Fibroblast of lung (primary cell): ENCODE measurements around the gene CYTH4. TPM values are rescaled to one million over a fixed set of nuclear protein-coding genes. Genes with fewer than 3 reads are reported as not detected.

ENCODE experiments used
- DNase-seq, 2 donors: peaks; one replicate each; pipeline versions ENCODE4 v3.0.0 to v3.0.0-alpha.2; 2010; ENCODE audit warnings: low read depth in 2 of 2
- H2AFZ ChIP-seq: 2 replicates; pipeline ENCODE4 v1.5.1; 2012; ENCODE audit warnings: low read length, control low read depth, inconsistent platforms
- H3K27ac ChIP-seq: 2 replicates; pipeline ENCODE4 v1.5.1; 2011; ENCODE audit warnings: low read length, control low read depth; ENCODE audit not compliant: insufficient read depth
- H3K27me3 ChIP-seq: 2 replicates; pipeline ENCODE4 v1.5.1; 2011; ENCODE audit warnings: mild to moderate bottlenecking, low read length; ENCODE audit not compliant: control insufficient read depth, insufficient read depth
- H3K36me3 ChIP-seq: 2 replicates; pipeline ENCODE4 v1.5.1; 2011; ENCODE audit warnings: low read length; ENCODE audit not compliant: control insufficient read depth, insufficient read depth
- H3K4me1 ChIP-seq: 2 replicates; pipeline ENCODE4 v1.5.1; 2011; ENCODE audit warnings: low read length; ENCODE audit not compliant: control insufficient read depth, insufficient read depth; ENCODE audit errors: extremely low read depth
- H3K4me2 ChIP-seq: 2 replicates; pipeline ENCODE4 v1.5.1; 2011; ENCODE audit warnings: low read length, control low read depth; ENCODE audit not compliant: insufficient read depth; ENCODE audit errors: extremely low read depth
- H3K4me3 ChIP-seq, 4 experiments: fragments of 200-600 bp in 1 of 4; sonication (generic) in 1 of 4; replicated peaks in 1 of 4; 2 replicates each; pipeline ENCODE4 v1.5.1; 2011 to 2016; ENCODE audit warnings: low read length in 4 of 4, low read depth in 3 of 4, mild to moderate bottlenecking in 3 of 4, control low read depth in 2 of 4, inconsistent platforms in 1 of 4, mixed read lengths in 1 of 4; ENCODE audit not compliant: insufficient read depth in 1 of 4; ENCODE audit errors: control extremely low read depth in 1 of 4
- H3K79me2 ChIP-seq: 2 replicates; pipeline ENCODE4 v1.5.1; 2012; ENCODE audit warnings: mild to moderate bottlenecking, low read length, inconsistent platforms; ENCODE audit not compliant: control insufficient read depth, insufficient read depth
- H3K9ac ChIP-seq: 2 replicates; pipeline ENCODE4 v1.5.1; 2011; ENCODE audit warnings: mild to moderate bottlenecking, low read length, control low read depth; ENCODE audit not compliant: insufficient read depth
- H3K9me3 ChIP-seq: 2 replicates; pipeline ENCODE4 v1.5.1; 2012; ENCODE audit warnings: low read depth, low read length; ENCODE audit not compliant: control insufficient read depth, insufficient read depth
- H4K20me1 ChIP-seq: 2 replicates; pipeline ENCODE4 v1.5.1; 2011; ENCODE audit warnings: low read length; ENCODE audit not compliant: control insufficient read depth, insufficient read depth; ENCODE audit errors: extremely low read depth
- CTCF ChIP-seq, 2 donors: IDR thresholded peaks in 1 of 2; conservative IDR thresholded peaks in 1 of 2; 1 replicate in 1 of 2; 2 replicates in 1 of 2; pipeline ENCODE4 v1.5.1; 2011 to 2012; ENCODE audit warnings: low read length in 2 of 2, control low read depth in 1 of 2, inconsistent platforms in 1 of 2, low read depth in 1 of 2, mild to moderate bottlenecking in 1 of 2
- EZH2 ChIP-seq: IDR thresholded peaks from 2 replicates; pipeline ENCODE4 v1.5.1; 2012; ENCODE audit warnings: low read length, control low read depth, mild to moderate bottlenecking; ENCODE audit errors: missing control alignments
- polyA plus RNA-seq, 2 donors: library from polyadenylated mRNA; depleted of rRNA in 1 of 2; stranded (reverse) in 1 of 2; unstranded in 1 of 2; fragments of >200 nt; gene quantifications; 2 replicates each; pipeline ENCODE4 v1.2.1, GENCODE V29; 2011 to 2012; ENCODE audit warnings: missing spikeins in 1 of 2
- total RNA-seq: library from RNA; depleted of rRNA; stranded (reverse); fragments of >200 nt; gene quantifications from 2 replicates; pipeline ENCODE4 v1.2.1, GENCODE V29; 2014

CYTH4 gene
- total and polyA plus RNA-seq, 2 donors (not counting 1 experiment from before 2014, with no cell fraction given): under 0.01 TPM; not detected in 1

GRCh38 chr22:37337204-37337943 lies 55.1 kb downstream of the CYTH4 start:
- H3K36me3 ChIP-seq: no peaks in the 10 kb centered on the region
- H3K4me3 ChIP-seq: no peak overlapping the region
- H3K79me2 ChIP-seq: no peaks in the 10 kb centered on the region
- H3K27me3 ChIP-seq: peaks cover 50% of the 10 kb centered on the region
- H3K27ac ChIP-seq: no peak overlapping the region
- no peak overlapping the region for H3K4me2 ChIP-seq
- no peaks in the 10 kb centered on the region for H4K20me1 ChIP-seq
- H2AFZ ChIP-seq: no peak overlapping the region
- DNase-seq: peak; percentile 49 to 54
- H3K4me1 ChIP-seq: no peaks in the 10 kb centered on the region
- TF ChIP-seq EZH2: no peak
- TF ChIP-seq CTCF (conservative IDR thresholded peaks at IDR 0.05 in 1 of 2, IDR thresholded peaks at IDR 0.05 in 1 of 2; ENCODE audit: low read depth in 1 of 2, low read length in 2 of 2): no peak
- H3K9ac ChIP-seq: no peak overlapping the region
- no peaks in the 10 kb centered on the region for H3K9me3 ChIP-seq

- no peaks in the 10 kb centered on the region for H3K9me3 ChIP-seq
- H3K36me3 ChIP-seq: no peaks in the 10 kb centered on the region
- no peaks in the 10 kb centered on the region for H3K4me1 ChIP-seq
- no peak overlapping the region for H3K4me2 ChIP-seq
- no peak overlapping the region for H3K4me3 ChIP-seq
- H4K20me1 ChIP-seq: no peaks in the 10 kb centered on the region
- H3K9ac ChIP-seq: no peak overlapping the region
- H3K27ac ChIP-seq: no peak overlapping the region
- TF ChIP-seq EZH2 (no peak), CTCF (conservative IDR thresholded peaks at IDR 0.05 in 1 of 2, IDR thresholded peaks at IDR 0.05 in 1 of 2; ENCODE audit: low read depth in 1 of 2, low read length in 2 of 2) (no peak)
- H2AFZ ChIP-seq: no peak overlapping the region
- DNase-seq: no peak
- H3K79me2 ChIP-seq: no peaks in the 10 kb centered on the region
- peaks cover 42% of the 10 kb centered on the region for H3K27me3 ChIP-seq
Measured at GRCh38 chr22:37338539-37339246, 56.4 kb downstream of the CYTH4 start.

- Histone ChIP-seq H3K27me3 (peaks cover 23% of the 10 kb centered on the region), H3K4me2 (no peak overlapping the region), H3K36me3 (no peaks in the 10 kb centered on the region), H4K20me1 (no peaks in the 10 kb centered on the region), H3K27ac (no peak overlapping the region), H2AFZ (no peak overlapping the region), H3K9me3 (no peaks in the 10 kb centered on the region), H3K4me1 (no peaks in the 10 kb centered on the region), H3K4me3 (no peak overlapping the region), H3K9ac (no peak overlapping the region), H3K79me2 (no peaks in the 10 kb centered on the region)
- DNase-seq: no peak
- TF ChIP-seq CTCF (conservative IDR thresholded peaks at IDR 0.05 in 1 of 2, IDR thresholded peaks at IDR 0.05 in 1 of 2; ENCODE audit: low read depth in 1 of 2, low read length in 2 of 2) (no peak), EZH2 (no peak)
Measured at GRCh38 chr22:37340331-37341262, 58.3 kb downstream of the CYTH4 start.
